ENCODE results near the gene TMEM205.
"Not testable (repeated sequence)": the region's sequence is repeated elsewhere in the genome, so short reads cannot be mapped to it uniquely, and the experiment has no call there.

Gene TMEM205

DNA sequence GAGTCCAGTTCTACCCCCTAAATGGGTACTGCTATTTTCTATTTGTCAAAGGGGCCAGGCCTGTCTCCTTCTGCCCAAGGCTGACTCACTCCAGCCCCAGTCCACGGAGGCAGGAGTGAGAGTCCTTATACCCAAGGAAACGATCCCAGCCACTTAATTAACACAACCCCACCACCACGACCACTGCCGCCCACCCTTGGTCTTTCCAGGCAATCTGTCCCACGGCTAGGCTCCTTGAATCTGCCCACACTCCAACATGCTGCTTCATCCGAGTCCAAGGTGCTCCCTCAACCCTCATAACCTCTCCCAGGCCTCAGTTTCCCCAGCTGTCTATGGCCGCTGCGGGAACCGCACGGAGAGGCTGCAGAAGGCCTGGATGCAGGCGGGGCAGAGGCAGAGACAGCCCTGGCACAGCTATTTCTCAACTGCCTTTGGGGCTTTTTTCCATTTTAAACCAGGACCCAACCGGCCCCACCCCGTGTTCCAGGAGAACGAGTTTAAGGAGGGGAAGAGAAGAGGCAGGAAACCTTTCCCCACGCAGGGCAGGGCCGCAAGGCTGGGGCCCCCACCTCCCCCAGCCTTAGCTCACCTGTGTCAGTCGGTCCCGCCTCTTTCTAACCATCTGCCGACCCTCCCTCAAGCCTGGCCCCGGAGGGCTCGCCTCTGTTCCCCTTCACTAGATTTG, 7.4 kb downstream of the TMEM205 start:
- no peak for DNase-seq

GRCh38 chr19:11338121-11338520, 7.9 kb downstream of the TMEM205 start:
- DNase-seq, result no peak

DNA sequence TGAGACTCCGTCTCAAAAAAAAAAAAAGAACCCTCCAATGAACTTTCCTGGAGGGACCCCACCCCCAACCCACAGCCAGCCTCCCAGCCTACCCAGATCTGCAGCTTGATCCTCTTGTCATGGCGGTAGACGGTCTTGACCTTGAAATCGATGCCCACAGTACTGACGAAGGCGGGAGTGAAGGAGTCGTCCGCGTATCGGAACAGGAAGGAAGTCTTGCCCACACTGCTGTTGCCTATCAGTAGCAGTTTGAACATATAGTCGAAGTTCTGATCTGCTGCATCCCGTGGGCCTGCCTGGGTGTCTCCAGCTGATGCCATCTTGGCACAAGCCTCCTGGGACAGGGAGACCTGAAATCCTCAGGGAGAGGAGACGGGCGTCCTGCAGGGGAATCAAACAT, 9.0 kb downstream of the TMEM205 start:
- DNase-seq, result no peak

GRCh38 chr19:11335449-11336146, 10.5 kb downstream of the TMEM205 start:
- DNase-seq, result no peak

DNA sequence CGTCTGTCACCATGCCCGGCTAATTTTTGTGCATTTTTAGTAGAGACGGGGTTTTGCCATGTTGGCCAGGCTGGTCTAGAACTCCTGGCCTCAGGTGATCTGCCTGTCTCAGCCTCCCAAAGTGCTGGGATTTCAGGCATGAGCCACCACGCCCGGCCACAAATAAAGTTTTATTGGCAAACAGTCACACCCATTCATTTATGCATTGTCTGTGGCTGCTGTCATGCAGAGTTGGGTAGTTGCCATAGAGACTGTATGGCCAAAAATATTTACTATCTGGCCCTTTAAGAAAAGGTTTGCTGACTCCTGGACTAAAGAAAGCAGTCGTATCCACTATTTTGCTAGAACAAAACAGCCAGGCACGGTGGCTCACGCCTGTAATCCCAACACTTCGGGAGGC, 12.2 kb downstream of the TMEM205 start:
- not testable (repeated sequence) for DNase-seq

DNA sequence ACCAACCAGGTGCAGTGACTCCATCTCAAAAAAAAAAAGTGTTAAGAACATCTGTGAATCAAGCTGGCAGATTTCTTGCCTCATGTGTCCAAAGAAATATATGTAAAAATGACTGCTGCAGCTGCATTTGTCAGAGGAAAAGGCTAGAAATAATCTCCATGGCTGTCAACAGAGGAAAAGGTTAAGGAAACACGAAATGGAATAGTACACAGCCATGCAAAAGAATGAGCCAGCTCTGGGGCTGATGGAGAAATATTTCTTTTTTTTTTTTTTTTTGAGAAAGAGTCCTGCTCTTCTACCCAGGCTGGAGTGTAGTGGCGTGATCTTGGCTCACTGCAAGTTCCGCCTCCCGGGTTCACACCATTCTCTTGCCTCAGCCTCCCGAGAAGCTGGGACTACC, 13.2 kb downstream of the TMEM205 start:
- DNase-seq, result no peak

- DNase-seq, result no peak
These were observed 14.6 kb downstream of the TMEM205 start for GRCh38 chr19:11331502-11331901.

DNA sequence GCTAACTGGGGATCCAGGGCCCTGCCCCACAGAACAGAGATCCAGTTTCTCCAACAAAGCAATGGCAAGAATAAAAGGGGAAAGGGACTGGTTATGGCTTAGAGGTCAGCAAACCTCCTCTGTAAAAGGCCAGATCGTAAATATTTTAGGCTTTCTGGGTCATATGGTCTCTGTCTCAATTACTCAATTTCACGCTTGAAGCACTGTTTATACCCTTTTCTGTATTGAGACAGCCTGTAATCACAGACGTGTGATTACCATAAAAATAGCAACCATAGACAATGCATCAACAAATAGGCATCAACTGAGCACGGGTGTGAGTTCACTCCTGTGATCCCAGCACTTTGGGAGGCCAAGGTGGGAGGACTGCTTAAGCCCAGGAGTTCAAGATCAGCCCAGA, 15.9 kb downstream of the TMEM205 start:
- DNase-seq, result no peak

GRCh38 chr19:11325544-11325943, 20.5 kb downstream of the TMEM205 start:
- no peak for DNase-seq

GRCh38 chr19:11324748-11325389, 21.2 kb downstream of the TMEM205 start:
- no peak for DNase-seq

DNA sequence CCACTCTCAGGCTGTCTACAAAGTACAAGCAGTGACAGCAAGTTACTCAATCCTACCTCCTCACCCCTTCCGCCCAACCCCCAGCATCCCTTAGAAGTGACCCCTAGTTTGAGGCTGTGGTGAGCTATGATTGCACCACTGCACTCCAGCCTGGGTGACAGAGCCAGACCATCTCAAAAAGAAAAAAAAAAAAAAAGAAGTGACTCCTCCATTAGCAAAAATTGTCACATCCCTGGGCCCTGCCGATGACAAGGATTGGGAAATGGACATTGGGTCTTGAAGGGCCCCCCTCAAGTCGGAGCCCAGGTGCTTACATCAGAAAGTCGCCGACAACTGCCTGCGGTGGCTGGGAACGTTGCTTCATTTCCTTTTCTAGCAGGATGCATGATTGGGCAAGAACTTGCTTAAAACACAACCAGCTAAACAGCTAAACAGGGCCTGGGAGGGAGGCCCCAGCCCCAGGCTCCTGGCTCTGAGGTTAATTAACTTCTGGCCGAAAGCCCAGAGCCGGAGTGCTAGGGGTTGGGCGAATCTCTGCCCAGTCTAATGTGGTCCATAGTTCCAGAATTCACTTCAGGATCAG, 21.9 kb downstream of the TMEM205 start:
- no peak for DNase-seq

DNA sequence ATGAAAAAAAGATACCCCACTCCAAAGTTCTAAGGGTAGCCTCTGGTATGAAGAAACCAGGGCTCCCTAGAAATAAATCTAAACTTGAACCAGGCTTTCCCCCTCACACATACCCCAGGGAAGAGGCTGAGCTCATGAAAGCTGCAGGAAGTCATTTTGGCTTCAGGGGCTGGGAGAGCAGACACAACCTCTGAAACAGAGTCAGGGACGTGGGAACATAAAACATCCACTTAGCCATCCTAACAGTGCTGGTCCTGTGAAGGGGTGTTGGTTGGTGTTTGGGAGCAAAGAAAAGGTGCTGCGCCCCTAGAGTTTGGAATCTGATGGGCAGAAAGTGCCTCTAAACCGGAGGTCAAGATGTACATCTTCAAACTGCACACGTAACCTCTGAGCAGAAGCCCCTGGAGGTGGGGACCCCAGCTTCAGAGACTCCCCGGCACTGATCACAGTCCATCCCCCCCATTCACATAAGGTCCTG, 22.4 kb downstream of the TMEM205 start:
- no peak for DNase-seq

GRCh38 chr19:11322269-11323024, 23.6 kb downstream of the TMEM205 start:
- no peak for DNase-seq

GRCh38 chr19:11321191-11322126, 24.6 kb downstream of the TMEM205 start:
- no peak for DNase-seq

GRCh38 chr19:11320278-11320995, 25.6 kb downstream of the TMEM205 start:
- not testable (repeated sequence) for DNase-seq

- DNase-seq, result no peak
These were observed 39.7 kb downstream of the TMEM205 start for GRCh38 chr19:11306337-11306736.

GRCh38 chr19:11304936-11305335, 41.1 kb downstream of the TMEM205 start:
- DNase-seq, result no peak

- DNase-seq, result no peak
These were observed 45.3 kb downstream of the TMEM205 start for GRCh38 chr19:11300811-11301120.

GRCh38 chr19:11299946-11300810, 45.9 kb downstream of the TMEM205 start:
- DNase-seq, result no peak

DNA sequence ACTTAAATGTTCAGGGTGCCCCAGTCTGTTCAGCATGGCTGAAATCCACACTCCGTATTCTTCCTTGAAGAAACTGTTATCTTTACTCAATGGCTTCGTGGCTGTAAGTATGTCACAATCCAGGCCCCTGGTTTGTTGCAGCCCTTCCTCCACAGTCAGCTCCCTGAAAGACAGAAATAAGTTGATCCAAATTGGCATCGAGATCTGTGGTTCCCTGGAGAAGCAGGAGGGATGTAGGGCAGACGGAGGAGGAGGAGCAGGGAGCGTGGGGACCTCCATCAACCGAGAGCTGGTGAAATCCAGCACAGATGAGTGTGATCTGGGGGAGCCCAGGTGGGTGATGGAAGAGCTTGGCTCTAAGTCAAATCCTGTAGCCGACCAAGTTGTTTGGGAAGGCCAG, 49.8 kb downstream of the TMEM205 start:
- no peak for DNase-seq

All from effector CD8-positive, alpha-beta T cell (primary cell).